ENCODE measurements around the gene SLC37A3. TPM values are rescaled to one million over a fixed set of nuclear protein-coding genes. Genes with fewer than 3 reads are reported as not detected.
"Not testable (repeated sequence)": the region's sequence is repeated elsewhere in the genome, so short reads cannot be mapped to it uniquely, and the experiment has no call there.

Gene SLC37A3
- total and polyA plus RNA-seq, 7 donors, result 5.3 to 9.1 (median 7.5) TPM

DNA sequence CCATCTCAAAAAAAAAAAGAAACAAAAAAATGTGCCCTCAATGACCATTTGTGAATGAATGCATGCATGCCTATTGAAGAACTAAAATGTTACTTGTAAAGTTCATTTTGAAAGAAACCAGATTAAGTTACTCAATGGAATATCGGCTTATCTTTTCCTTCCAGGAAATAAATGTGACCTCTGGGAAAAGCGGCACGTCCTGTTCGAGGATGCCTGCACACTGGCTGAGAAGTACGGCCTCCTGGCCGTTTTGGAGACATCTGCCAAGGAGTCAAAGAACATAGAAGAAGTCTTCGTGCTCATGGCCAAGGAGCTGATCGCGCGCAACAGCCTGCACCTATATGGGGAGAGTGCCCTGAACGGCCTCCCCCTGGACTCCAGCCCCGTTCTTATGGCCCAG, 27.4 kb upstream of the SLC37A3 start:
- ATAC-seq, result no peak
- no peak for DNase-seq
- Histone ChIP-seq H3K27me3 (ENCODE audit: insufficient read depth in 3 of 3, low read length in 2 of 3) (no peaks in the 10 kb centered on the region), H3K4me1 (no peaks in the 10 kb centered on the region), H3K27ac (no peak overlapping the region), H3K9me3 (no peaks in the 10 kb centered on the region), H3K4me3 (no peak overlapping the region), H3K36me3 (ENCODE audit: insufficient read depth in 1 of 2, low read depth in 1 of 2) (no peaks in the 10 kb centered on the region)
- intact Hi-C loops (cut with DNase I), result no loop called here
- TF ChIP-seq, protein P1, sequence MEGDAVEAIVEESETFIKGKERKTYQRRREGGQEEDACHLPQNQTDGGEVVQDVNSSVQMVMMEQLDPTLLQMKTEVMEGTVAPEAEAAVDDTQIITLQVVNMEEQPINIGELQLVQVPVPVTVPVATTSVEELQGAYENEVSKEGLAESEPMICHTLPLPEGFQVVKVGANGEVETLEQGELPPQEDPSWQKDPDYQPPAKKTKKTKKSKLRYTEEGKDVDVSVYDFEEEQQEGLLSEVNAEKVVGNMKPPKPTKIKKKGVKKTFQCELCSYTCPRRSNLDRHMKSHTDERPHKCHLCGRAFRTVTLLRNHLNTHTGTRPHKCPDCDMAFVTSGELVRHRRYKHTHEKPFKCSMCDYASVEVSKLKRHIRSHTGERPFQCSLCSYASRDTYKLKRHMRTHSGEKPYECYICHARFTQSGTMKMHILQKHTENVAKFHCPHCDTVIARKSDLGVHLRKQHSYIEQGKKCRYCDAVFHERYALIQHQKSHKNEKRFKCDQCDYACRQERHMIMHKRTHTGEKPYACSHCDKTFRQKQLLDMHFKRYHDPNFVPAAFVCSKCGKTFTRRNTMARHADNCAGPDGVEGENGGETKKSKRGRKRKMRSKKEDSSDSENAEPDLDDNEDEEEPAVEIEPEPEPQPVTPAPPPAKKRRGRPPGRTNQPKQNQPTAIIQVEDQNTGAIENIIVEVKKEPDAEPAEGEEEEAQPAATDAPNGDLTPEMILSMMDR (IDR thresholded peaks at IDR 0.05), result no peak
- 58 to 73% (median 69%) methylated on average over 12 of the region's 12 CpGs for WGBS, 3 donors

DNA sequence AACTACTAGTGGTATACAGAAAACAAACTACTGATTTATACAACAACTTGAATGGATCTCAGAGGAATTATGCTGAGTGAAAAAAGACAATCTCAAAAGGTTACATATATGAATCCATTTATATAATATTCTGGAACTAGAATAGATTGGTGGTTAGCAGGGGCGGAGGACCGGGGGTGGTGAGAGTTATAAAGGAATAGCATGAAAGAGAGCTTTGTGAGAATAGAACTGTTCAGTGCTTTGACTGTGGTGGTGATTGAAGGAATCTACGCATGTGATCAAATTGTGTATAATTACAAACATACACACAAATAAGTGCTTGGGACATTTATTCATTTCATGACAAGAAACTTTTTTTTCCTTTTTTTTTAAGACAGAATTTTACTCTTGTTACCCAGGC, 25.2 kb upstream of the SLC37A3 start:
- Histone ChIP-seq H3K36me3 (ENCODE audit: insufficient read depth in 1 of 2, low read depth in 1 of 2) (no peaks in the 10 kb centered on the region), H3K4me1 (no peaks in the 10 kb centered on the region), H3K4me3 (no peak overlapping the region), H3K27me3 (ENCODE audit: insufficient read depth in 3 of 3, low read length in 2 of 3) (no peaks in the 10 kb centered on the region), H3K9me3 (no peaks in the 10 kb centered on the region), H3K27ac (no peak overlapping the region)
- WGBS, 3 donors, result 92 to 95% (median 93%) methylated on average over 3 of the region's 3 CpGs
- TF ChIP-seq, protein P1 (IDR thresholded peaks at IDR 0.05), result no peak
- no peak for DNase-seq
- ATAC-seq, result no peak
- intact Hi-C loops (cut with DNase I), result no loop called here

DNA sequence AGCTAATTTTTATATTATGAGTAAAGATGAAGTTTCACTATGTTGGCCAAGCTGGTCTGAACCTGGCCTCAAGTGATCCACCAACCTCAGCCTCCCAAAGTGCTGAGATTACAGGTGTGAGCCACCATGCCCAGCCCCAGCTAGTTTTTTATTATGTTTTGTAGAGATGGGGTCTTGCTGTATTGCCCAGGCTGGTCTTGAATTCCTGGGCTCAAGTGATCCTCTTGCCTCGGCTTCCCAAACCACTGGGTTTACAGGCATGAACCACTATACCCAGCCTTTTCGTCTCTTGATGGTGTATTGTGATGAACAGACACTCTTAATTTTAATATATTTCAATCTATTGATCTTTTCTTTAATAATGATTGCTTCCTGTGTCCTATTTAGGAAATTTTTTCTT, 23.2 kb upstream of the SLC37A3 start:
- Histone ChIP-seq H3K36me3 (ENCODE audit: insufficient read depth in 1 of 2, low read depth in 1 of 2) (no peaks in the 10 kb centered on the region), H3K4me3 (no peak overlapping the region), H3K9me3 (no peaks in the 10 kb centered on the region), H3K27ac (no peak overlapping the region), H3K27me3 (ENCODE audit: insufficient read depth in 3 of 3, low read length in 2 of 3) (no peaks in the 10 kb centered on the region), H3K4me1 (no peaks in the 10 kb centered on the region)
- TF ChIP-seq, protein P1 (IDR thresholded peaks at IDR 0.05), result no peak
- ATAC-seq, result no peak
- 88 to 94% (median 91%) methylated on average over 2 of the region's 2 CpGs for WGBS, 3 donors
- no peak for DNase-seq
- intact Hi-C loops (cut with DNase I), result no loop called here

DNA sequence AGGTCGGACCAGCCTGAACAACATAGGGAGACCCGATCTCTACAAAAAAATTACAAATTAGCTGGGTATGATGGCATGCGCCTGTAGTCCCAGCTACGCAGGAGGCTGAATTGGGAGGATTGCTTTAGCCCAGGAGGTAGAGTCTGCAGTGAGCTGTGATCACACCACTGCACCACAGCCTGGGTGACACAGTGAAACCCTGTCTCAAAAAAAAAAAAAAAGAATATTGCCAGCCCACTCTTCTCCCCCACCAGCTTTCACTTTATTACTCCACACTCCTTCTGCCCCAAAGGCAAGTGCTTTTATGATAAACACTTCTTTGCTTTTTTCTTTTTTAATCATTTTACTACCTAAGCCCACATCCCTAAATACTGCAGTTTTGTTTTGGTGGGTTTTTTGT, 20.3 kb upstream of the SLC37A3 start:
- DNase-seq, result no peak
- no peaks in the 10 kb centered on the region for H3K36me3 ChIP-seq (ENCODE audit: insufficient read depth in 1 of 2, low read depth in 1 of 2)
- no peak for ATAC-seq
- H3K4me1 ChIP-seq, result no peaks in the 10 kb centered on the region
- no peaks in the 10 kb centered on the region for H3K27me3 ChIP-seq (ENCODE audit: insufficient read depth in 3 of 3, low read length in 2 of 3)
- WGBS, 3 donors, result 83 to 93% (median 86%) methylated on average over 4 of the region's 4 CpGs
- intact Hi-C loops (cut with DNase I), result no loop called here
- TF ChIP-seq, protein P1 (IDR thresholded peaks at IDR 0.05), result no peak
- no peaks in the 10 kb centered on the region for H3K9me3 ChIP-seq
- H3K4me3 ChIP-seq, result no peak overlapping the region
- H3K27ac ChIP-seq, result no peak overlapping the region

DNA sequence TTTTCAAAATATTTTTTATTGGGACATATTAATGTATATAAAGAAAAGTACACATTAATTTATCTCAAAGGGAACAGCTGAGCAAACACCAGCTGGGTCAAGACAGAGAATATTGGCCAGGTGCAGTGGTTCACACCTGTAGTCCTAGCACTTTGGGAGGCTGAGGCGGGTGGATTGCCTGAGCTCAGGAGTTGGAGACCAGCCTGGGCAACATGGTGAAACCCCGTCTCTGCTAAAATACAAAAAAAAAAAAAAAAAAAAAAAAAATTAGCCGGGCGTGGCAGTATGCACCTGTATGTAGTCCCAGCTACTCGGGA, 19.8 kb upstream of the SLC37A3 start:
- H3K4me1 ChIP-seq; DNase-seq; H3K9me3 ChIP-seq; H3K36me3 ChIP-seq (ENCODE audit: insufficient read depth in 1 of 2, low read depth in 1 of 2); ATAC-seq; H3K4me3 ChIP-seq; intact Hi-C loops (cut with DNase I); H3K27me3 ChIP-seq (ENCODE audit: insufficient read depth in 3 of 3, low read length in 2 of 3); H3K27ac ChIP-seq: not testable (repeated sequence)
- WGBS, 3 donors, result 69 to 92% (median 85%) methylated on average over 3 to 5 of the region's 5 CpGs
